Tibial nerve (tissue), 3 donors: ENCODE data around the gene ABCA13.

Source experiments
- CTCF ChIP-seq, 5 experiments: fragments of 200-600 bp in 3 of 5; fragments of 450-650 bp in 2 of 5; sonication (generic) in 3 of 5; IDR thresholded peaks; one replicate each; pipeline ENCODE4 v1.5.1; 2016 to 2019; ENCODE audit warnings: antibody characterized with exemption in 5 of 5, mild to moderate bottlenecking in 3 of 5, moderate library complexity in 2 of 5
- POLR2A ChIP-seq, 2 donors: fragments of 450-650 bp; IDR thresholded peaks; one replicate each; pipeline ENCODE4 v1.6.1; 2017; ENCODE audit warnings: antibody characterized with exemption in 2 of 2, mild to moderate bottlenecking in 2 of 2, moderate library complexity in 2 of 2

GRCh38 chr7:48426966-48427555 lies 255.8 kb downstream of the ABCA13 start:
- TF ChIP-seq POLR2A (IDR thresholded peaks at IDR 0.05) (no peak), CTCF (IDR thresholded peaks at IDR 0.05) (no peak)
